Sigmoid colon (tissue), 4 donors: ENCODE data around the gene HSPB7.

Source experiments
- EP300 ChIP-seq, 4 donors: sonication (generic); formaldehyde crosslinking; IDR thresholded peaks; one replicate each; pipeline ENCODE4 v1.6.1; 2017; ENCODE audit warnings: antibody characterized with exemption in 4 of 4
- POLR2A ChIP-seq, 2 donors: fragments of 450-650 bp; IDR thresholded peaks; one replicate each; pipeline ENCODE4 v1.6.1; 2016; ENCODE audit warnings: antibody characterized with exemption in 2 of 2, mild to moderate bottlenecking in 2 of 2, moderate library complexity in 2 of 2
- POLR2AphosphoS5 ChIP-seq, 4 donors: sonication (generic); formaldehyde crosslinking; IDR thresholded peaks; one replicate each; pipeline ENCODE4 v1.6.1; 2017; ENCODE audit warnings: antibody characterized with exemption in 4 of 4
- TF ChIP-seq, protein P1 (sequence below), 4 experiments: fragments of 450-650 bp in 3 of 4; fragments of 200-600 bp in 1 of 4; IDR thresholded peaks; one replicate each; pipeline ENCODE4 v1.5.1; 2016 to 2019; ENCODE audit warnings: antibody characterized with exemption in 4 of 4, mild to moderate bottlenecking in 3 of 4, moderate library complexity in 2 of 4

- TF ChIP-seq, protein P1, sequence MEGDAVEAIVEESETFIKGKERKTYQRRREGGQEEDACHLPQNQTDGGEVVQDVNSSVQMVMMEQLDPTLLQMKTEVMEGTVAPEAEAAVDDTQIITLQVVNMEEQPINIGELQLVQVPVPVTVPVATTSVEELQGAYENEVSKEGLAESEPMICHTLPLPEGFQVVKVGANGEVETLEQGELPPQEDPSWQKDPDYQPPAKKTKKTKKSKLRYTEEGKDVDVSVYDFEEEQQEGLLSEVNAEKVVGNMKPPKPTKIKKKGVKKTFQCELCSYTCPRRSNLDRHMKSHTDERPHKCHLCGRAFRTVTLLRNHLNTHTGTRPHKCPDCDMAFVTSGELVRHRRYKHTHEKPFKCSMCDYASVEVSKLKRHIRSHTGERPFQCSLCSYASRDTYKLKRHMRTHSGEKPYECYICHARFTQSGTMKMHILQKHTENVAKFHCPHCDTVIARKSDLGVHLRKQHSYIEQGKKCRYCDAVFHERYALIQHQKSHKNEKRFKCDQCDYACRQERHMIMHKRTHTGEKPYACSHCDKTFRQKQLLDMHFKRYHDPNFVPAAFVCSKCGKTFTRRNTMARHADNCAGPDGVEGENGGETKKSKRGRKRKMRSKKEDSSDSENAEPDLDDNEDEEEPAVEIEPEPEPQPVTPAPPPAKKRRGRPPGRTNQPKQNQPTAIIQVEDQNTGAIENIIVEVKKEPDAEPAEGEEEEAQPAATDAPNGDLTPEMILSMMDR (IDR thresholded peaks at IDR 0.05), result no peak
- TF ChIP-seq POLR2A (IDR thresholded peaks at IDR 0.05) (no peak), EP300 (IDR thresholded peaks at IDR 0.05) (no peak), POLR2AphosphoS5 (IDR thresholded peaks at IDR 0.05) (no peak)
Measured at GRCh38 chr1:15988856-15989736, 28.7 kb downstream of the HSPB7 start.
